PC-3 (cell line): ENCODE measurements around the gene LMAN2. TPM values are rescaled to one million over a fixed set of nuclear protein-coding genes. Genes with fewer than 3 reads are reported as not detected.

Experiments used
- ATAC-seq: fragments of 200-7000 bp; cut with Tn5 transposase; 2 replicates; pipeline ENCODE4 v1.9.1; 2020; ENCODE audit warnings: mild to moderate bottlenecking, moderate library complexity
- BruUV-seq: library from RNA; stranded (reverse); fragments of 400-500 nt; replicated peaks from 2 replicates; lab custom pipeline; 2021; lab: Mats Ljungman, UMichigan
- CTCF ChIA-PET: fragments of 300-600 bp; sonication (Branson Sonifier 250); formaldehyde crosslinking; loops from one replicate; lab custom pipeline; 2022; ENCODE audit warnings: antibody characterized with exemption; lab: Charles Lee
- POLR2A ChIA-PET: fragments of 300-600 bp; sonication (Branson Sonifier 250); formaldehyde crosslinking; loops from one replicate; lab custom pipeline; 2022; ENCODE audit warnings: antibody characterized with exemption; ENCODE audit not compliant: unreplicated experiment; lab: Charles Lee
- DNase-seq: peaks from one replicate; pipeline ENCODE4 v3.0.0-alpha.2; 2015
- H2AFZ ChIP-seq: fragments of 300-600 bp; sonication (generic); 2 replicates; pipeline ENCODE4 v1.6.0; 2016; ENCODE audit warnings: antibody characterized with exemption, low read length
- H3F3A ChIP-seq: fragments of 300-600 bp; sonication (generic); one replicate; pipeline ENCODE4 v1.6.0; 2017; ENCODE audit warnings: antibody characterized with exemption, low read length, control low read depth, mild to moderate bottlenecking; ENCODE audit not compliant: unreplicated experiment
- H3K27ac ChIP-seq: fragments of 300-600 bp; sonication (generic); 2 replicates; pipeline ENCODE4 v1.5.1; 2016; ENCODE audit warnings: mild to moderate bottlenecking, low read length
- H3K27me3 ChIP-seq: fragments of 300-600 bp; sonication (generic); 2 replicates; pipeline ENCODE4 v1.6.1; 2016; ENCODE audit warnings: low read length, mixed read lengths
- H3K36me3 ChIP-seq: fragments of 300-600 bp; sonication (generic); 2 replicates; pipeline ENCODE4 v1.6.1; 2016; ENCODE audit warnings: low read depth, mixed run types, low read length, mixed read lengths
- H3K4me1 ChIP-seq: fragments of 300-600 bp; sonication (generic); 2 replicates; pipeline ENCODE4 v1.5.1; 2016; ENCODE audit warnings: low read length; ENCODE audit not compliant: insufficient read depth
- H3K4me2 ChIP-seq: fragments of 300-600 bp; sonication (generic); 2 replicates; pipeline ENCODE4 v1.6.0; 2016; ENCODE audit warnings: low read length
- H3K4me3 ChIP-seq: fragments of 300-600 bp; sonication (generic); 2 replicates; pipeline ENCODE4 v1.5.1; 2016; ENCODE audit warnings: mild to moderate bottlenecking, low read length, mixed read lengths
- H3K79me2 ChIP-seq: fragments of 300-600 bp; sonication (generic); 2 replicates; pipeline ENCODE4 v1.6.1; 2017; ENCODE audit warnings: low read length, mixed read lengths
- H3K9ac ChIP-seq: fragments of 300-600 bp; sonication (generic); 2 replicates; pipeline ENCODE4 v1.6.0; 2016; ENCODE audit warnings: mild to moderate bottlenecking, low read length
- H3K9me2 ChIP-seq: fragments of 300-600 bp; sonication (generic); replicated peaks from 2 replicates; pipeline ENCODE4 v1.6.1; 2016; ENCODE audit warnings: mixed run types, low read length, mixed read lengths
- H3K9me3 ChIP-seq: fragments of 300-600 bp; sonication (generic); 2 replicates; pipeline ENCODE4 v1.6.1; 2016; ENCODE audit warnings: low read length, mixed read lengths
- H4K20me1 ChIP-seq: fragments of 300-600 bp; sonication (generic); 2 replicates; pipeline ENCODE4 v1.6.1; 2016; ENCODE audit warnings: low read length, mixed read lengths
- EZH2 ChIP-seq: fragments of 300-600 bp; sonication (generic); IDR thresholded peaks from one replicate; pipeline ENCODE4 v1.6.1; 2017; ENCODE audit warnings: antibody characterized with exemption, mild to moderate bottlenecking, low read length; ENCODE audit not compliant: unreplicated experiment
- EZH2phosphoT487 ChIP-seq: fragments of 300-600 bp; sonication (generic); IDR thresholded peaks from 2 replicates; pipeline ENCODE4 v1.6.1; 2018; ENCODE audit warnings: mild to moderate bottlenecking, antibody characterized with exemption, low read length, borderline replicate concordance
- intact Hi-C: fragments of 100-400 bp; cut with micrococcal nuclease; formaldehyde crosslinking; loops from 2 replicates; pipeline ENCODE4 v1.9.0; 2023
- total RNA-seq: library from RNA; depleted of rRNA; stranded (reverse); fragments of >200 nt; gene quantifications from 2 replicates; pipeline ENCODE4 v1.2.3, GENCODE V29; 2014
- TF ChIP-seq, protein P1 (sequence below): fragments of 300-600 bp; sonication (generic); conservative IDR thresholded peaks from 2 replicates; pipeline ENCODE4 v1.5.1; 2017; ENCODE audit warnings: antibody characterized with exemption, low read depth, mild to moderate bottlenecking, low read length

Gene LMAN2
- total RNA-seq, 1 experiment from 2014 or later = 310 TPM

DNA sequence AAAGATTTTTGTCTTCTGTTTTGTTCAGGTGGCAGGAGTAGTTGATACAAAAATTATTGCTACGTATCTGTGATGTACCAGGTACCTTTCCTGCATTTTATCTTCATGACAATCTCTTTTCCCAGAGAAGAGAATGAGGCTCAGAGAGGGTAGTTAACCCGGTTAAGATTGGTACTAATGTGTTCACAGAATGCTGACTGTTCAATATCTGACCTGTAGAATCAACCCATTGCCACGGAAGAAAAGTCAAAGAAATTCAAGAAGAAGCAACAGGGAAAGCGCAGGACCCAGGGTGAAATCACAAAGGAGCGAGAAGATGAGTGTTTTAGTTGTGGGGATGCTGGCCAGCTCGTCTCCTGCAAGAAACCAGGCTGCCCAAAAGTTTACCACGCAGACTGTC, 59.7 kb downstream of the LMAN2 start:
- Histone ChIP-seq H3K27me3 (no peaks in the 10 kb centered on the region), H3K9me3 (no peaks in the 10 kb centered on the region), H3K27ac (no peak overlapping the region), H2AFZ (no peak overlapping the region), H3K36me3 (peaks cover 56% of the 10 kb centered on the region), H3K4me1 (no peaks in the 10 kb centered on the region), H3F3A (no peaks in the 10 kb centered on the region), H3K9me2 (no peaks in the 10 kb centered on the region), H3K79me2 (no peaks in the 10 kb centered on the region), H3K4me2 (no peak overlapping the region), H3K4me3 (no peak overlapping the region), H4K20me1 (no peaks in the 10 kb centered on the region), H3K9ac (no peak overlapping the region)
- BruUV-seq = no TSS peak
- intact Hi-C loops = no loop called here
- ChIA-PET CTCF (no interaction called here), POLR2A (no interaction called here)
- no peak for DNase-seq
- TF ChIP-seq, protein P1, sequence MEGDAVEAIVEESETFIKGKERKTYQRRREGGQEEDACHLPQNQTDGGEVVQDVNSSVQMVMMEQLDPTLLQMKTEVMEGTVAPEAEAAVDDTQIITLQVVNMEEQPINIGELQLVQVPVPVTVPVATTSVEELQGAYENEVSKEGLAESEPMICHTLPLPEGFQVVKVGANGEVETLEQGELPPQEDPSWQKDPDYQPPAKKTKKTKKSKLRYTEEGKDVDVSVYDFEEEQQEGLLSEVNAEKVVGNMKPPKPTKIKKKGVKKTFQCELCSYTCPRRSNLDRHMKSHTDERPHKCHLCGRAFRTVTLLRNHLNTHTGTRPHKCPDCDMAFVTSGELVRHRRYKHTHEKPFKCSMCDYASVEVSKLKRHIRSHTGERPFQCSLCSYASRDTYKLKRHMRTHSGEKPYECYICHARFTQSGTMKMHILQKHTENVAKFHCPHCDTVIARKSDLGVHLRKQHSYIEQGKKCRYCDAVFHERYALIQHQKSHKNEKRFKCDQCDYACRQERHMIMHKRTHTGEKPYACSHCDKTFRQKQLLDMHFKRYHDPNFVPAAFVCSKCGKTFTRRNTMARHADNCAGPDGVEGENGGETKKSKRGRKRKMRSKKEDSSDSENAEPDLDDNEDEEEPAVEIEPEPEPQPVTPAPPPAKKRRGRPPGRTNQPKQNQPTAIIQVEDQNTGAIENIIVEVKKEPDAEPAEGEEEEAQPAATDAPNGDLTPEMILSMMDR = no peak
- TF ChIP-seq EZH2phosphoT487 = no peak
- TF ChIP-seq EZH2 = no peak
- ATAC-seq = no peak

DNA sequence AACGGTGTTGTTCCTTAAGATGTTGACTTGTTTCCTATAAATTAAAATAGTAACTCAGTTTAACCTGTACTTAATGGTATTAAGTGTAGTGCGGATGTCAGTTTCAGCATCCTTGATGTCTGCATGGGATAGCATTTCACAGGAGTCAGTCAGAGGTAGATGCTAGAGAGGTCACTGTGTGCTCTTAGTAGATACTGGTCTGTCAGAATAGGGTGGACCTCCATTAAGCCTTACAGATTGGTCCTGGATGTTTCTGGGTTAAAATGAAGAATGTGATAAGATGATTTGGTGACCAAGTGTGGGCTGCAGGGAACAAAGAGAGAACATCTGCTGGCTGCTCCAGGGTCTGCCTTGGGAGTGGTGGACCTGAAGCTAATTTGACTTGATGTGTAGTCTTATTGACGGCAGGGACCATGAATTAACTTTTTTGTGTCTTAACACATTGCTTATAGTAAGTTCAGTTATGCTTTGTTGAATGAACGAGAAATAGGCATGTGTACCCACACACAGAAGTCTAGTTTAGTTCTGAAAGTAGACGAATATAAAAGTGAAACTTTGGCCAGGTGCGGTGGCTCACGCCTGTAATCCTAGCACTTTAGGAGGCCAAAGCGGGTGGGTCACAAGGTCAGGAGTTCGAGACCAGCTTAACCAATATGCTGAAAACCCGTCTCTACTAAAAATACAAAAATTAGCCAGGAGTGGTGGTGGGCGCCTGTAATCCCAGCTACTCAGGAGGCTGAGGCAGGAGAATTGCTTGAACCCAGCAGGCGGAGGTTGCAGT, 60.5 kb downstream of the LMAN2 start:
- Histone ChIP-seq H3K9me3 (no peaks in the 10 kb centered on the region), H3K4me3 (no peak overlapping the region), H3K79me2 (no peaks in the 10 kb centered on the region), H3K27me3 (no peaks in the 10 kb centered on the region), H3K4me1 (no peaks in the 10 kb centered on the region), H3K4me2 (no peak overlapping the region), H3K9ac (no peak overlapping the region), H3K27ac (no peak overlapping the region), H3K9me2 (no peaks in the 10 kb centered on the region), H2AFZ (no peak overlapping the region), H3F3A (no peaks in the 10 kb centered on the region), H4K20me1 (no peaks in the 10 kb centered on the region), H3K36me3 (peaks cover 59% of the 10 kb centered on the region)
- DNase-seq (no peak), ATAC-seq (no peak)
- TF ChIP-seq EZH2 (no peak), EZH2phosphoT487 (no peak)
- TF ChIP-seq, protein P1 = no peak
- POLR2A ChIA-PET = no interaction called here
- intact Hi-C loops = no loop called here
- CTCF ChIA-PET = no interaction called here
- no TSS peak for BruUV-seq

DNA sequence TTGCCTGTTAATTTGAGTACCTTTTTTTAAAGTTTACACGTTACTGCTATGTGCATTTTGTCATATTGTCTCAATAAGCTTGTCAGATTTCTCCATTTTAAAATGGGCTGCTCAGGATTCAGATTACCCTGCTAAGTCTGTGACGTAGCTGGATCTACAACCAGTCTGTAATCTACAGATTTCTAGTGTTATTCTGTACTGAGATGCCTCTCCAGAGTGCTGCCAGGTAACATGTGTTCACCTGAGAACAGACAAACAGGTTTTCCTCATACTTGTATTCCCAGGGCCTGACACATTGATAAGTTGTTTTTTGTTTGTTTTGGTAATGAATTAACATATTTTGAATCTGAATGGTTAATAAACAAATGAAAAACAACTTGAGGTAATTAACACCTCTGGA, 63.3 kb downstream of the LMAN2 start:
- no peak overlapping the region for H2AFZ ChIP-seq
- no peaks in the 10 kb centered on the region for H3K27me3 ChIP-seq
- no peaks in the 10 kb centered on the region for H3K4me1 ChIP-seq
- H3K79me2 ChIP-seq = no peaks in the 10 kb centered on the region
- no peaks in the 10 kb centered on the region for H3F3A ChIP-seq
- POLR2A ChIA-PET = no interaction called here
- intact Hi-C loops = no loop called here
- no peaks in the 10 kb centered on the region for H3K9me2 ChIP-seq
- H3K4me2 ChIP-seq = no peak overlapping the region
- TF ChIP-seq EZH2phosphoT487 (no peak), EZH2 (no peak)
- TF ChIP-seq, protein P1 = no peak
- H3K9me3 ChIP-seq = no peaks in the 10 kb centered on the region
- DNase-seq (no peak), ATAC-seq (no peak)
- no peak overlapping the region for H3K4me3 ChIP-seq
- H3K9ac ChIP-seq = no peak overlapping the region
- CTCF ChIA-PET = interaction anchor here (0.6 kb wide), 1 partner anchor 22 kb away, joined by 3 read pairs; no protein-coding TSS in a partner anchor
- H4K20me1 ChIP-seq = no peaks in the 10 kb centered on the region
- H3K36me3 ChIP-seq = peaks cover 49% of the 10 kb centered on the region
- no TSS peak for BruUV-seq
- H3K27ac ChIP-seq = no peak overlapping the region
